ENCODE results near the gene ATP2C1.

DNA sequence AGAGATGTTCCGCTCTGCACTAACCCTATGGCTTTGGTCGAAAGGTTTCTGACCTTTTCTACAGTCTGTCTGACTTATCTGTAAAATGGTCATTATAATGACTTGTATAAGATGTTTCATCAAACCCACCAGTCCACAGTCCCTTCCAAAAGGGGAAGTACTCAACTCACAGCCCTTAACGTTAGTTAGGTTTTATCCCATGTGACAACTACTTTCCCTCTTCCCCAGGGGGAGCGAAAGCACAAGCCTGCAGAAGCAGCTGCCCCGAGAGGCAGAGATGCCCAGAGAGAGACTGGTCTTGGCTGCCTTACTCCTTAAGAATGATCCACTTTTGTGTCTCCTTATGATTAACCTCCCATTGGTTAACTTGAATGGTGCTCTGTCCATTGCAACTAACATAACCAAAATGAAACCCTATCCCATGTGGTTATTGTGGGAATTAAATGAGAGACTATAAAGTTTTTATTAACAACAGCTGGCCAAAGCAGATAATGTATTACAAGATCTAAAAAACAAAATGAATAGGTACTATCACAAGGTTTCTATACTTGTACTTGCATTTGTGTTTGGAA is 126.3 kb downstream of the ATP2C1 start:
- TF ChIP-seq, protein P1, sequence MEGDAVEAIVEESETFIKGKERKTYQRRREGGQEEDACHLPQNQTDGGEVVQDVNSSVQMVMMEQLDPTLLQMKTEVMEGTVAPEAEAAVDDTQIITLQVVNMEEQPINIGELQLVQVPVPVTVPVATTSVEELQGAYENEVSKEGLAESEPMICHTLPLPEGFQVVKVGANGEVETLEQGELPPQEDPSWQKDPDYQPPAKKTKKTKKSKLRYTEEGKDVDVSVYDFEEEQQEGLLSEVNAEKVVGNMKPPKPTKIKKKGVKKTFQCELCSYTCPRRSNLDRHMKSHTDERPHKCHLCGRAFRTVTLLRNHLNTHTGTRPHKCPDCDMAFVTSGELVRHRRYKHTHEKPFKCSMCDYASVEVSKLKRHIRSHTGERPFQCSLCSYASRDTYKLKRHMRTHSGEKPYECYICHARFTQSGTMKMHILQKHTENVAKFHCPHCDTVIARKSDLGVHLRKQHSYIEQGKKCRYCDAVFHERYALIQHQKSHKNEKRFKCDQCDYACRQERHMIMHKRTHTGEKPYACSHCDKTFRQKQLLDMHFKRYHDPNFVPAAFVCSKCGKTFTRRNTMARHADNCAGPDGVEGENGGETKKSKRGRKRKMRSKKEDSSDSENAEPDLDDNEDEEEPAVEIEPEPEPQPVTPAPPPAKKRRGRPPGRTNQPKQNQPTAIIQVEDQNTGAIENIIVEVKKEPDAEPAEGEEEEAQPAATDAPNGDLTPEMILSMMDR (IDR thresholded peaks at IDR 0.05) = no peak
- no peak for TF ChIP-seq POLR2A (IDR thresholded peaks at IDR 0.05)

All from lower leg skin (tissue), 3 donors.